Measurements from ENCODE around the gene COL23A1.
"Not testable (repeated sequence)": the region's sequence is repeated elsewhere in the genome, so short reads cannot be mapped to it uniquely, and the experiment has no call there.

COL23A1 gene

GRCh38 chr5:178319541-178320041, 270.6 kb downstream of the COL23A1 start:
- FAIRE-seq (no peak), DNase-seq (ENCODE audit: insufficient read length, low spot score) (no peak)

- FAIRE-seq: no peak
- DNase-seq (ENCODE audit: insufficient read length, low spot score): no peak
These were observed 271.3 kb downstream of the COL23A1 start for GRCh38 chr5:178318893-178319292.

GRCh38 chr5:178318382-178318781, 271.8 kb downstream of the COL23A1 start:
- DNase-seq (ENCODE audit: insufficient read length, low spot score): no peak
- FAIRE-seq: no peak

GRCh38 chr5:178317727-178318126, 272.5 kb downstream of the COL23A1 start:
- not testable (repeated sequence) for FAIRE-seq

GRCh38 chr5:178314961-178315820, 275.0 kb downstream of the COL23A1 start:
- no peak for FAIRE-seq

More at GRCh38 chr5:178317727-178318126, 272.5 kb downstream of the COL23A1 start:
- not testable (repeated sequence) for DNase-seq (ENCODE audit: insufficient read length, low spot score)

GRCh38 chr5:178314061-178314660, 276.0 kb downstream of the COL23A1 start:
- no peak for FAIRE-seq
- no peak for DNase-seq (ENCODE audit: insufficient read length, low spot score)

More at GRCh38 chr5:178314961-178315820, 275.0 kb downstream of the COL23A1 start:
- DNase-seq (ENCODE audit: insufficient read length, low spot score): no peak

- FAIRE-seq (no peak), DNase-seq (ENCODE audit: insufficient read length, low spot score) (no peak)
These were observed 276.9 kb downstream of the COL23A1 start for GRCh38 chr5:178313316-178313715.

- no peak for DNase-seq (ENCODE audit: insufficient read length, low spot score)
- FAIRE-seq: no peak
These were observed 277.3 kb downstream of the COL23A1 start for GRCh38 chr5:178312880-178313282.

- FAIRE-seq (no peak), DNase-seq (ENCODE audit: insufficient read length, low spot score) (no peak)
These were observed 279.9 kb downstream of the COL23A1 start for GRCh38 chr5:178310130-178310865.

GRCh38 chr5:178309271-178310013, 280.8 kb downstream of the COL23A1 start:
- no peak for DNase-seq (ENCODE audit: insufficient read length, low spot score)

GRCh38 chr5:178308541-178309092, 281.6 kb downstream of the COL23A1 start:
- DNase-seq (ENCODE audit: insufficient read length, low spot score): no peak
- no peak for FAIRE-seq

More at GRCh38 chr5:178309271-178310013, 280.8 kb downstream of the COL23A1 start:
- no peak for FAIRE-seq

GRCh38 chr5:178307267-178308045, 282.7 kb downstream of the COL23A1 start:
- FAIRE-seq: no peak
- no peak for DNase-seq (ENCODE audit: insufficient read length, low spot score)

GRCh38 chr5:178306430-178307225, 283.6 kb downstream of the COL23A1 start:
- no peak for DNase-seq (ENCODE audit: insufficient read length, low spot score)
- FAIRE-seq: no peak

- FAIRE-seq (no peak), DNase-seq (ENCODE audit: insufficient read length, low spot score) (no peak)
These were observed 284.4 kb downstream of the COL23A1 start for GRCh38 chr5:178305801-178306200.

- DNase-seq (ENCODE audit: insufficient read length, low spot score) (no peak), FAIRE-seq (no peak)
These were observed 285.2 kb downstream of the COL23A1 start for GRCh38 chr5:178304761-178305645.

GRCh38 chr5:178304016-178304415, 286.2 kb downstream of the COL23A1 start:
- DNase-seq (ENCODE audit: insufficient read length, low spot score): no peak
- FAIRE-seq: no peak

- DNase-seq (ENCODE audit: insufficient read length, low spot score); FAIRE-seq: not testable (repeated sequence)
These were observed 287.9 kb downstream of the COL23A1 start for GRCh38 chr5:178302321-178302720.
